Coronary artery (tissue), 2 donors: ENCODE results near the gene DDO.

Experiments
- DNase-seq: peaks from one replicate; pipeline ENCODE4 v3.0.0-alpha.2; 2017; ENCODE audit warnings: low spot score
- H3K27ac ChIP-seq, 2 donors: fragments of 200-600 bp; sonication (generic); one replicate each; pipeline ENCODE4 v1.5.1; 2016 to 2019
- H3K4me3 ChIP-seq: fragments of 200-600 bp; sonication (generic); 2 replicates; pipeline ENCODE4 v1.5.1; 2016; ENCODE audit warnings: mild to moderate bottlenecking, moderate library complexity
- CTCF ChIP-seq: fragments of 200-600 bp; sonication (generic); IDR thresholded peaks from one replicate; pipeline ENCODE4 v1.5.1; 2019; ENCODE audit warnings: antibody characterized with exemption

Gene DDO

DNA sequence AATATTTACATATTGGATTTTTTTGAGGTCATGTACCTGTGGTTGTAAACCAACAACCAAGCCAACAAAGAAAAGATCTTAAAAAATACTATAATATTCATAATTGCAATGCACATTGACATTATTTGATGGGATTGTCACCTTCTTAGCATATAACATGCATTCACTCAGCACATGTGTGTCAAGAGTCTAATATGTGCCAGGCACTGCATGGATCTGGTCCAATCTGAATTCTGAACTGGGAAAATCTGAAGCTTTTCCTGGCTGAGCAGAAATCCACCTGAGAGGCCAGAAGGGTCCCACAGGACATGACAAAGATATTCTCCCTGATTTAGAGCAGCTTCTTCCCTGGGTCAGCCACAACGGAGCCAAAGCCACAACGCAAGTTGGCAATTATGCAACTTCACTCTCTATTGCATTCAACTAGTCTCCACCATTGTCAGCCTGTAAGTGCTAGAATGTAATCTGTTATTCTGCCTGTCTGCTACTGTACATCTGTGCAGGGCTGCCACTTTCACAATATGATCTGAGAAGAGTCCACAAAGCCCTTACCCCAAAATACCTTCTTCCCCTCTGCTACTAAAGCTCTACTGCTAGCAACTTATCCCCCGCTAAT, 17.0 kb upstream of the DDO start:
- no peak overlapping the region for H3K27ac ChIP-seq
- no peak for DNase-seq
- no peak for TF ChIP-seq CTCF
- no peak overlapping the region for H3K4me3 ChIP-seq

- H3K4me3 ChIP-seq = no peak overlapping the region
- no peak for DNase-seq
- no peak for TF ChIP-seq CTCF
- H3K27ac ChIP-seq = no peak overlapping the region
Observed at GRCh38 chr6:110430741-110431140, 15.4 kb upstream of the DDO start.

- Histone ChIP-seq H3K27ac (no peak overlapping the region), H3K4me3 (no peak overlapping the region)
- no peak for TF ChIP-seq CTCF
- no peak for DNase-seq
Observed at GRCh38 chr6:110430236-110430635, 14.9 kb upstream of the DDO start.

- TF ChIP-seq CTCF = no peak
- DNase-seq = no peak
Observed at GRCh38 chr6:110428153-110428552, 12.8 kb upstream of the DDO start.

DNA sequence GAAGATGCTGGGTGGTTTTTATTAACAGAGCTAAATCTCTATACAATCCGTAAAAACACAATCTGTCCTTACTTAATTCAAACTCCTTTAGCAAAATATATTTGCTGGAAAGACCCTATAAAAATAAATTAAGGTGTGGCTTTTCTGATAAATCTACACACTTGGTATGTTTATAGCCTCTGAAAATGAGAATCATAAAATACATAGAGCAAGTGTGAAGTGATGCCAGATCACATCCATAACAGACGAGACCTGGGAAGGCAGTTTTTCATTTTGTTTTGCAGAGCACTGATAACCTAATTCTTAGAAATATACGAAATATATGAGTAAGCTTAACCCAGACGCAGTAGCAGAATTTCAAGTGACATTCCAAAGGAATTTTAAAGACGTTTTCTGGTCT, 10.4 kb upstream of the DDO start:
- no peak for TF ChIP-seq CTCF
- no peak for DNase-seq
- Histone ChIP-seq H3K4me3 (no peak overlapping the region), H3K27ac (no peak overlapping the region)

More at GRCh38 chr6:110428153-110428552, 12.8 kb upstream of the DDO start:
- Histone ChIP-seq H3K27ac (no peak overlapping the region), H3K4me3 (no peak overlapping the region)

DNA sequence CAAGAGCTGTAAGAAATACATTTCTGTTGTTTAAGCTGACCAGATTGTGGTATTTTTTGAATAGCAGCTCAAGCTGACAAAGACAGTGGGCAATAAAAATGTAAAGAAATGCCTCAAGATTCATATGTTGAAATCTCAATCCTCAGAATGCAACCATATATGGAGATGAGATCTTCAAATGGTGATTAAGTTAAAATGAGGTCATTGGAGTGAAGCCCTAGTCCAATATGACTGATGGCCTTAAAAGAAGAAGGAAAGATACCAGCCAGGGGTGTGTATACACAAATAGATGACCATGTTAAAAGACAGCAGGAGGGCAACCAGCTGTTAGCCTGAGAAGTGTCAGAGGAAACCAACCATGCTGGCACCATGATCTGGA, 7.1 kb upstream of the DDO start:
- no peak for DNase-seq
- Histone ChIP-seq H3K27ac (no peak overlapping the region), H3K4me3 (no peak overlapping the region)
- no peak for TF ChIP-seq CTCF

GRCh38 chr6:110421749-110422443, 6.5 kb upstream of the DDO start:
- DNase-seq = no peak
- Histone ChIP-seq H3K4me3 (no peak overlapping the region), H3K27ac (no peak overlapping the region)
- no peak for TF ChIP-seq CTCF
